Tibial nerve (tissue), 4 donors: ENCODE measurements around the gene ASTN2. TPM values are rescaled to one million over a fixed set of nuclear protein-coding genes. Genes with fewer than 3 reads are reported as not detected.
A peak's percentile ranks its signal among the peaks of the same experiment; 100 is the strongest.

ENCODE experiments used
- DNase-seq, 2 donors: peaks; one replicate each; pipeline ENCODE4 v3.0.0-alpha.2; 2019; ENCODE audit warnings: low spot score in 2 of 2
- H3K27ac ChIP-seq, 4 donors: fragments of 200-600 bp; sonication (generic) in 3 of 4; one replicate each; pipeline ENCODE4 v1.5.1; 2017 to 2019; ENCODE audit warnings: mild to moderate bottlenecking in 1 of 4
- H3K27me3 ChIP-seq, 2 donors: fragments of 200-600 bp; sonication (generic) in 1 of 2; one replicate each; pipeline versions ENCODE4 v1.5.1 to v1.6.0; 2017 to 2019
- H3K36me3 ChIP-seq, 3 donors: fragments of 200-600 bp; sonication (generic); one replicate each; pipeline ENCODE4 v1.5.1; 2018 to 2019
- H3K4me1 ChIP-seq, 4 donors: fragments of 200-600 bp; sonication (generic) in 3 of 4; one replicate each; pipeline ENCODE4 v1.5.1; 2017 to 2019
- H3K4me3 ChIP-seq, 4 donors: fragments of 200-600 bp; sonication (generic) in 3 of 4; one replicate each; pipeline ENCODE4 v1.5.1; 2017 to 2019; ENCODE audit warnings: mild to moderate bottlenecking in 1 of 4, moderate library complexity in 1 of 4
- H3K9me3 ChIP-seq, 4 donors: fragments of 200-600 bp; sonication (generic) in 3 of 4; one replicate each; pipeline ENCODE4 v1.5.1; 2017 to 2019
- CTCF ChIP-seq, 5 experiments: fragments of 200-600 bp in 3 of 5; fragments of 450-650 bp in 2 of 5; sonication (generic) in 3 of 5; IDR thresholded peaks; one replicate each; pipeline ENCODE4 v1.5.1; 2016 to 2019; ENCODE audit warnings: antibody characterized with exemption in 5 of 5, mild to moderate bottlenecking in 3 of 5, moderate library complexity in 2 of 5
- EP300 ChIP-seq, 2 donors: sonication (generic); formaldehyde crosslinking; IDR thresholded peaks; one replicate each; pipeline ENCODE4 v1.6.1; 2017; ENCODE audit warnings: antibody characterized with exemption in 2 of 2, mild to moderate bottlenecking in 1 of 2
- POLR2A ChIP-seq, 2 donors: fragments of 450-650 bp; IDR thresholded peaks; one replicate each; pipeline ENCODE4 v1.6.1; 2017; ENCODE audit warnings: antibody characterized with exemption in 2 of 2, mild to moderate bottlenecking in 2 of 2, moderate library complexity in 2 of 2
- WGBS, 2 donors: methylation state at CpG; one replicate each; pipeline ENCODE4 v1.1.5; 2018; 5-methylcytosine and 5-hydroxymethylcytosine counted together
- total RNA-seq, 4 donors: library from RNA; depleted of rRNA; stranded (reverse); fragments of >200 nt; gene quantifications; one replicate each; pipeline ENCODE4 v1.1.0, GENCODE V29; 2016

Gene ASTN2
- total RNA-seq, 4 donors from 2014 or later, result 9.0 to 14.9 (median 12.3) TPM

- Histone ChIP-seq H3K27me3 (no peaks in the 10 kb centered on the region), H3K4me1 (no peaks in the 10 kb centered on the region), H3K9me3 (no peaks in the 10 kb centered on the region), H3K4me3 (no peak overlapping the region), H3K36me3 (no peaks in the 10 kb centered on the region), H3K27ac (no peak overlapping the region)
- no peak for TF ChIP-seq EP300 (IDR thresholded peaks at IDR 0.05)
- TF ChIP-seq CTCF (IDR thresholded peaks at IDR 0.05), result no peak
- TF ChIP-seq POLR2A (IDR thresholded peaks at IDR 0.05), result no peak
- 78 to 79% methylated on average over 3 of the region's 3 CpGs for WGBS, 2 donors
- no peak for DNase-seq
Measured at GRCh38 chr9:117458066-117458465, 43.2 kb upstream of the ASTN2 start.

- DNase-seq, result no peak
- H3K27ac ChIP-seq, result no peak overlapping the region
- H3K4me3 ChIP-seq, result no peak overlapping the region
- no peaks in the 10 kb centered on the region for H3K27me3 ChIP-seq
- H3K36me3 ChIP-seq, result no peaks in the 10 kb centered on the region
- no peaks in the 10 kb centered on the region for H3K9me3 ChIP-seq
- TF ChIP-seq CTCF (IDR thresholded peaks at IDR 0.05) (no peak), POLR2A (IDR thresholded peaks at IDR 0.05) (no peak), EP300 (IDR thresholded peaks at IDR 0.05) (no peak)
- H3K4me1 ChIP-seq, result no peaks in the 10 kb centered on the region
Measured at GRCh38 chr9:117454711-117455110, 39.9 kb upstream of the ASTN2 start.

- H3K9me3 ChIP-seq, result no peaks in the 10 kb centered on the region
- WGBS, 2 donors, result 88 to 95% methylated on average over 1 of the region's 1 CpG
- H3K36me3 ChIP-seq, result no peaks in the 10 kb centered on the region
- DNase-seq, result no peak
- TF ChIP-seq EP300 (IDR thresholded peaks at IDR 0.05) (no peak), POLR2A (IDR thresholded peaks at IDR 0.05) (no peak), CTCF (IDR thresholded peaks at IDR 0.05) (no peak)
- H3K27me3 ChIP-seq, result no peaks in the 10 kb centered on the region
- H3K4me1 ChIP-seq, result no peaks in the 10 kb centered on the region
- H3K27ac ChIP-seq, result no peak overlapping the region
- no peak overlapping the region for H3K4me3 ChIP-seq
Measured at GRCh38 chr9:117453737-117454136, 38.9 kb upstream of the ASTN2 start.

- DNase-seq, result no peak
- Histone ChIP-seq H3K27ac (no peak overlapping the region), H3K36me3 (no peaks in the 10 kb centered on the region), H3K4me1 (peaks cover 0 to 4% (median 0%) of the 10 kb centered on the region in 4 donors), H3K9me3 (no peaks in the 10 kb centered on the region), H3K4me3 (no peak overlapping the region), H3K27me3 (no peaks in the 10 kb centered on the region)
- TF ChIP-seq POLR2A (IDR thresholded peaks at IDR 0.05) (no peak), EP300 (IDR thresholded peaks at IDR 0.05) (no peak), CTCF (IDR thresholded peaks at IDR 0.05) (no peak)
- WGBS, 2 donors, result 69 to 75% methylated on average over 2 of the region's 2 CpGs
Measured at GRCh38 chr9:117451311-117451710, 36.5 kb upstream of the ASTN2 start.

- Histone ChIP-seq H3K9me3 (no peaks in the 10 kb centered on the region), H3K27me3 (no peaks in the 10 kb centered on the region), H3K4me1 (peaks cover 0 to 5% (median 0%) of the 10 kb centered on the region in 4 donors), H3K4me3 (no peak overlapping the region), H3K27ac (no peak overlapping the region), H3K36me3 (no peaks in the 10 kb centered on the region)
- TF ChIP-seq POLR2A (IDR thresholded peaks at IDR 0.05) (no peak), EP300 (IDR thresholded peaks at IDR 0.05) (no peak), CTCF (IDR thresholded peaks at IDR 0.05) (peak in 1 of 5 experiments; percentile 23)
- no peak for DNase-seq
- 61 to 67% methylated on average over 3 of the region's 3 CpGs for WGBS, 2 donors
Measured at GRCh38 chr9:117448066-117448465, 33.2 kb upstream of the ASTN2 start.
